HG03139 (cell line): Measurements from ENCODE around the gene DUT.
A peak's percentile ranks its signal among the peaks of the same experiment; 100 is the strongest.
"Not testable (repeated sequence)": the region's sequence is repeated elsewhere in the genome, so short reads cannot be mapped to it uniquely, and the experiment has no call there.

ENCODE experiments used
- ATAC-seq: cut with Tn5 transposase; IDR thresholded peaks from one replicate; pipeline ENCODE4 v1.9.1; 2021; ENCODE audit not compliant: unreplicated experiment

Gene DUT

GRCh38 chr15:48326180-48326579, 5.0 kb upstream of the DUT start:
- not testable (repeated sequence) for ATAC-seq

GRCh38 chr15:48330105-48330785, 984 bp upstream of the DUT start:
- ATAC-seq, result no peak

- ATAC-seq, result peak; percentile 43
Observed at GRCh38 chr15:48331796-48332641, 790 bp downstream of the DUT start.

- ATAC-seq, result no peak
Observed at GRCh38 chr15:48332642-48333034, 1.4 kb downstream of the DUT start.

- ATAC-seq, result no peak
Observed at GRCh38 chr15:48333540-48333939, 2.3 kb downstream of the DUT start.

GRCh38 chr15:48334260-48334659, 3.0 kb downstream of the DUT start:
- no peak for ATAC-seq

GRCh38 chr15:48336940-48337339, 5.7 kb downstream of the DUT start:
- no peak for ATAC-seq

GRCh38 chr15:48337607-48338006, 6.4 kb downstream of the DUT start:
- no peak for ATAC-seq

- no peak for ATAC-seq
Observed at GRCh38 chr15:48340111-48340510, 8.9 kb downstream of the DUT start.

- no peak for ATAC-seq
Observed at GRCh38 chr15:48343865-48344264, 12.6 kb downstream of the DUT start.

GRCh38 chr15:48345516-48345915, 14.3 kb downstream of the DUT start:
- no peak for ATAC-seq

GRCh38 chr15:48352474-48353072, 21.3 kb downstream of the DUT start:
- peak; percentile 79 for ATAC-seq

GRCh38 chr15:48354694-48355303, 23.6 kb downstream of the DUT start:
- no peak for ATAC-seq

- ATAC-seq, result no peak
Observed at GRCh38 chr15:48355377-48355776, 24.1 kb downstream of the DUT start.

GRCh38 chr15:48358229-48359152, 27.3 kb downstream of the DUT start:
- ATAC-seq, result no peak

- no peak for ATAC-seq
Observed at GRCh38 chr15:48360841-48361240, 29.6 kb downstream of the DUT start.

GRCh38 chr15:48361685-48362084, 30.5 kb downstream of the DUT start:
- ATAC-seq, result no peak

GRCh38 chr15:48363474-48363873, 32.2 kb downstream of the DUT start:
- ATAC-seq, result no peak

- no peak for ATAC-seq
Observed at GRCh38 chr15:48365575-48365974, 34.3 kb downstream of the DUT start.

- no peak for ATAC-seq
Observed at GRCh38 chr15:48366584-48367312, 35.5 kb downstream of the DUT start.
